H9 (cell line): Measurements from ENCODE around the gene C17orf50. TPM values are rescaled to one million over a fixed set of nuclear protein-coding genes. Genes with fewer than 3 reads are reported as not detected.

Source experiments
- DNase-seq: peaks from one replicate; pipeline ENCODE4 v3.0.0-alpha.2; 2017
- H2AFZ ChIP-seq: one replicate; pipeline ENCODE4 v1.6.1; 2013; ENCODE audit warnings: mild to moderate bottlenecking, low read length, control low read depth, moderate library complexity
- H2AK5ac ChIP-seq: 2 replicates; pipeline ENCODE4 v1.6.1; 2013; ENCODE audit warnings: low read length, control low read depth, mixed read lengths; ENCODE audit not compliant: insufficient read length
- H2BK120ac ChIP-seq: one replicate; pipeline ENCODE4 v1.6.1; 2013; ENCODE audit warnings: low read depth, mild to moderate bottlenecking, low read length, control low read depth, inconsistent platforms; ENCODE audit not compliant: poor library complexity, severe bottlenecking
- H2BK12ac ChIP-seq: 2 replicates; pipeline ENCODE4 v1.6.1; 2013; ENCODE audit warnings: low read length, control low read depth, mixed read lengths, low read depth; ENCODE audit not compliant: insufficient read length
- H2BK15ac ChIP-seq: 2 replicates; pipeline ENCODE4 v1.6.1; 2013; ENCODE audit warnings: low read depth, low read length, control low read depth
- H2BK20ac ChIP-seq: one replicate; pipeline ENCODE4 v1.6.1; 2013; ENCODE audit warnings: low read depth, mild to moderate bottlenecking, low read length, control low read depth, inconsistent platforms; ENCODE audit not compliant: poor library complexity, severe bottlenecking
- H2BK5ac ChIP-seq: 2 replicates; pipeline ENCODE4 v1.6.1; 2013; ENCODE audit warnings: low read length, control low read depth, mixed read lengths; ENCODE audit not compliant: insufficient read length
- H3K14ac ChIP-seq: 2 replicates; pipeline ENCODE4 v1.6.1; 2013; ENCODE audit warnings: low read length, control low read depth; ENCODE audit not compliant: insufficient read depth
- H3K18ac ChIP-seq: 2 replicates; pipeline ENCODE4 v1.6.1; 2013; ENCODE audit warnings: low read depth, mild to moderate bottlenecking, mixed read lengths, low read length, control low read depth; ENCODE audit not compliant: insufficient read length
- H3K23ac ChIP-seq: 2 replicates; pipeline ENCODE4 v1.6.1; 2013; ENCODE audit warnings: low read length, control low read depth, mixed read lengths, low read depth; ENCODE audit not compliant: insufficient read length
- H3K23me2 ChIP-seq: 2 replicates; pipeline ENCODE4 v1.6.1; 2013; ENCODE audit warnings: low read depth, mild to moderate bottlenecking, mixed read lengths, low read length, control low read depth; ENCODE audit not compliant: insufficient read length, poor library complexity, severe bottlenecking
- H3K27ac ChIP-seq: 2 replicates; pipeline ENCODE4 v1.5.1; 2013; ENCODE audit warnings: low read length, control low read depth, mixed read lengths, low read depth; ENCODE audit not compliant: insufficient read length
- H3K27me3 ChIP-seq: 2 replicates; pipeline ENCODE4 v1.6.1; 2013; ENCODE audit warnings: low read length, control low read depth, inconsistent platforms; ENCODE audit not compliant: insufficient read depth
- H3K4ac ChIP-seq: 2 replicates; pipeline ENCODE4 v1.6.1; 2013; ENCODE audit warnings: low read depth, mild to moderate bottlenecking, control low read depth, inconsistent platforms, low read length, moderate library complexity
- H3K4me1 ChIP-seq: 2 replicates; pipeline ENCODE4 v1.6.1; 2013; ENCODE audit warnings: low read length, control low read depth, inconsistent platforms; ENCODE audit not compliant: insufficient read depth
- H3K4me2 ChIP-seq: 2 replicates; pipeline ENCODE4 v1.6.1; 2013; ENCODE audit warnings: low read length, control low read depth, mixed read lengths; ENCODE audit not compliant: insufficient read length, insufficient read depth
- H3K56ac ChIP-seq: 2 replicates; pipeline ENCODE4 v1.6.1; 2013; ENCODE audit warnings: low read depth, mild to moderate bottlenecking, mixed read lengths, low read length, control low read depth; ENCODE audit not compliant: insufficient read length
- H3K79me1 ChIP-seq: 2 replicates; pipeline ENCODE4 v1.6.1; 2013; ENCODE audit warnings: low read depth, mild to moderate bottlenecking, moderate library complexity, low read length, control low read depth, inconsistent platforms; ENCODE audit not compliant: insufficient read depth, poor library complexity, severe bottlenecking
- H3K79me2 ChIP-seq: 2 replicates; pipeline ENCODE4 v1.6.1; 2013; ENCODE audit warnings: low read length, control low read depth, inconsistent platforms; ENCODE audit not compliant: insufficient read depth
- H3K9ac ChIP-seq: 2 replicates; pipeline ENCODE4 v1.6.1; 2013; ENCODE audit warnings: low read length, control low read depth, mixed read lengths; ENCODE audit not compliant: insufficient read length; ENCODE audit errors: extremely low read depth
- H3K9me3 ChIP-seq: one replicate; pipeline ENCODE4 v1.6.1; 2013; ENCODE audit warnings: low read depth, low read length, inconsistent platforms; ENCODE audit not compliant: control insufficient read depth
- H3T11ph ChIP-seq: one replicate; pipeline ENCODE4 v1.6.1; 2013; ENCODE audit warnings: mild to moderate bottlenecking, low read length, control low read depth, inconsistent platforms
- H4K20me1 ChIP-seq: one replicate; pipeline ENCODE4 v1.6.1; 2013; ENCODE audit not compliant: control insufficient read depth, insufficient read length, insufficient read depth
- H4K5ac ChIP-seq: 2 replicates; pipeline ENCODE4 v1.6.1; 2013; ENCODE audit warnings: low read depth, mild to moderate bottlenecking, mixed read lengths, low read length, control low read depth; ENCODE audit not compliant: insufficient read length
- H4K8ac ChIP-seq: replicated peaks from 2 replicates; pipeline ENCODE4 v1.6.1; 2013; ENCODE audit warnings: low read length, control low read depth, mixed read lengths, low read depth; ENCODE audit not compliant: insufficient read length
- H4K91ac ChIP-seq: 2 replicates; pipeline ENCODE4 v1.6.1; 2013; ENCODE audit warnings: low read depth, mild to moderate bottlenecking, moderate library complexity, mixed read lengths, low read length, control low read depth; ENCODE audit not compliant: insufficient read length
- H3K27ac Mint-ChIP-seq, 3 experiments: 2 replicates in 2 of 3; 3 replicates in 1 of 3; pipeline ENCODE4 v1.8.0; 2020 to 2021; ENCODE audit warnings: mixed read lengths in 3 of 3, mild to moderate bottlenecking in 1 of 3, moderate library complexity in 1 of 3
- H3K27me3 Mint-ChIP-seq: 2 replicates; pipeline ENCODE4 v1.8.0; 2021; ENCODE audit warnings: low read depth, mild to moderate bottlenecking, moderate library complexity, mixed read lengths
- H3K36me3 Mint-ChIP-seq, 3 experiments: 2 replicates in 2 of 3; 3 replicates in 1 of 3; pipeline ENCODE4 v1.8.0; 2020 to 2021; ENCODE audit warnings: low read depth in 3 of 3, mixed read lengths in 3 of 3; ENCODE audit not compliant: insufficient read depth in 1 of 3
- H3K4me1 Mint-ChIP-seq, 2 experiments: 2 replicates each; pipeline ENCODE4 v1.8.0; 2020; ENCODE audit warnings: mixed read lengths in 2 of 2
- H3K4me3 Mint-ChIP-seq, 2 experiments: 2 replicates in 1 of 2; 3 replicates in 1 of 2; pipeline ENCODE4 v1.8.0; 2020 to 2021; ENCODE audit warnings: mild to moderate bottlenecking in 2 of 2, mixed read lengths in 2 of 2, moderate library complexity in 1 of 2
- H3K9me3 Mint-ChIP-seq, 2 experiments: 2 replicates in 1 of 2; 3 replicates in 1 of 2; pipeline ENCODE4 v1.8.0; 2020; ENCODE audit warnings: mild to moderate bottlenecking in 2 of 2, mixed read lengths in 2 of 2, moderate library complexity in 1 of 2
- CTCF ChIP-seq: fragments of 200-600 bp; sonication (generic); conservative IDR thresholded peaks from 3 replicates; pipeline ENCODE4 v1.8.0; 2021; ENCODE audit warnings: antibody characterized with exemption, mild to moderate bottlenecking
- WGBS: extraction: QIAGEN DNeasy Blood & Tissue Kit; methylation state at CpG from one replicate; pipeline ENCODE4 v1.1.7; 2013; ENCODE audit warnings: missing lambda C conversion rate, low lambda C conversion rate, mixed read lengths; ENCODE audit not compliant: insufficient read length; ENCODE audit errors: extremely low coverage; 5-methylcytosine and 5-hydroxymethylcytosine counted together
- total RNA-seq: library from RNA; stranded (reverse); gene quantifications from 2 replicates; pipeline ENCODE4 v1.2.1, GENCODE V29; 2021

C17orf50 gene
- total RNA-seq, 1 experiment from 2014 or later: not detected

DNA sequence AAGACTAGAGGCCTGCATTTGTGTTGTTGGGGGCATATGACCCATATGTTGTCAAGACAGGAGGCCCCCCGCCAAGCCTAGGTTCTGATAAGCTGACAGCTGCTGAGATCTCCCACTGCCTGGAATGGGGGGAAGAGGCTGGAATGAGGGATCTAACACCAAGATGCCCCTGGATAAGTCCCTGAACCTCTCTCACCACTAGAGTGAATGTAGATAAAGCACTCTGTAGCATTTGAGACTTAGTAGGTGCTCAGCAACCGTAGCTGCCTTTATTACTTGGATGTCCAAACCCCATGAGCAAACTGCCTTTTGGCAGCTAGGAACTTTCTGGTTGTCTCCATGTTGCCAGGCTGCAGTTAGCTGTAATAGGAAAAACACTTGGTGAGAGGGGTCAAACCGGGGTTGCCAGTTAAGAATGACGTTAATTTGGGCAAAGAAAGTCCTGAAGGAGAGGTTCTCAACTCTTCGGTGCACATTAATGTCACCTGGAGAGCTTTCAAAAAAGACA lies 33.7 kb upstream of the C17orf50 start:
- H2BK12ac ChIP-seq: no peak overlapping the region
- no peak for DNase-seq
- H3K4ac ChIP-seq: no peak overlapping the region
- H3K9me3 Mint-ChIP-seq: no peaks in the 10 kb centered on the region
- no peaks in the 10 kb centered on the region for H3K79me2 ChIP-seq
- no peaks in the 10 kb centered on the region for H4K20me1 ChIP-seq
- no peak overlapping the region for H3K27ac ChIP-seq
- H3K56ac ChIP-seq: no peak overlapping the region
- H3K4me1 Mint-ChIP-seq: peaks cover 33 to 44% of the 10 kb centered on the region in 2 experiments
- peaks cover 7 to 27% (median 27%) of the 10 kb centered on the region in 3 experiments; a peak in 6 of 7 replicates for H3K36me3 Mint-ChIP-seq
- no peak overlapping the region for H3K4me2 ChIP-seq
- no peak for TF ChIP-seq CTCF
- no peak overlapping the region; a peak in 1 of 7 replicates for H3K27ac Mint-ChIP-seq
- H4K91ac ChIP-seq: no peak overlapping the region
- H3K27me3 Mint-ChIP-seq: peaks cover 15% of the 10 kb centered on the region
- no peak overlapping the region for H2AK5ac ChIP-seq
- no peak overlapping the region for H3K14ac ChIP-seq
- no peak overlapping the region for H4K8ac ChIP-seq
- no peak overlapping the region for H3T11ph ChIP-seq
- H3K4me1 ChIP-seq: 0 out of 2 replicates have a peak, but pooled peaks cover 3% of the 10 kb centered on the region
- no peak overlapping the region for H4K5ac ChIP-seq
- H3K23me2 ChIP-seq: peaks cover 1% of the 10 kb centered on the region
- H3K9me3 ChIP-seq: no peaks in the 10 kb centered on the region
- H3K4me3 Mint-ChIP-seq: no peak overlapping the region
- WGBS: no CpG with 5 or more reads among the region's 5 CpGs
- H3K9ac ChIP-seq: no peak overlapping the region
- H2BK15ac ChIP-seq: no peak overlapping the region
- no peaks in the 10 kb centered on the region for H3K27me3 ChIP-seq
- no peak overlapping the region for H3K18ac ChIP-seq
- no peaks in the 10 kb centered on the region for H3K79me1 ChIP-seq
- no peak overlapping the region for H2BK120ac ChIP-seq
- H2AFZ ChIP-seq: no peak overlapping the region
- no peak overlapping the region for H2BK5ac ChIP-seq
- H2BK20ac ChIP-seq: no peak overlapping the region
- H3K23ac ChIP-seq: no peak overlapping the region
